Muscle layer of colon (tissue), 2 donors: ENCODE results near the gene C11orf42.
A peak's percentile ranks its signal among the peaks of the same experiment; 100 is the strongest.

Source experiments
- H3K27ac ChIP-seq: one replicate; pipeline ENCODE4 v1.7.0; 2013; ENCODE audit warnings: low read depth, mild to moderate bottlenecking, low read length, moderate library complexity
- H3K27me3 ChIP-seq, 2 donors: one replicate each; pipeline ENCODE4 v1.7.0; 2013; ENCODE audit warnings: low read length in 2 of 2, mild to moderate bottlenecking in 2 of 2; ENCODE audit not compliant: insufficient read depth in 2 of 2, control insufficient read depth in 1 of 2
- H3K36me3 ChIP-seq: one replicate; pipeline ENCODE4 v1.7.0; 2013; ENCODE audit warnings: mild to moderate bottlenecking, low read length; ENCODE audit not compliant: insufficient read depth
- H3K4me1 ChIP-seq: one replicate; pipeline ENCODE4 v1.7.0; 2013; ENCODE audit warnings: mild to moderate bottlenecking, low read length; ENCODE audit not compliant: insufficient read depth
- H3K4me3 ChIP-seq, 2 donors: one replicate each; pipeline ENCODE4 v1.7.0; 2013; ENCODE audit warnings: low read length in 2 of 2, low read depth in 1 of 2, mild to moderate bottlenecking in 1 of 2, moderate library complexity in 1 of 2
- H3K9ac ChIP-seq: one replicate; pipeline ENCODE4 v1.7.0; 2013; ENCODE audit warnings: low read length
- H3K9me3 ChIP-seq: one replicate; pipeline ENCODE4 v1.7.0; 2013; ENCODE audit warnings: mild to moderate bottlenecking, low read length
- donor health status: abdominal sarcoma.
- donor health status: Adenocarcinoma of cecum.

C11orf42 gene

GRCh38 chr11:6202041-6202440 is 3.3 kb upstream of the C11orf42 start:
- no peak overlapping the region for H3K4me3 ChIP-seq
- no peak overlapping the region for H3K27ac ChIP-seq
- no peaks in the 10 kb centered on the region for H3K27me3 ChIP-seq
- peaks cover 10% of the 10 kb centered on the region for H3K4me1 ChIP-seq
- H3K9me3 ChIP-seq: no peaks in the 10 kb centered on the region
- H3K9ac ChIP-seq: no peak overlapping the region
- peaks cover 7% of the 10 kb centered on the region for H3K36me3 ChIP-seq

- Histone ChIP-seq H3K9ac (no peak overlapping the region), H3K4me1 (peaks cover 10% of the 10 kb centered on the region), H3K27me3 (no peaks in the 10 kb centered on the region), H3K4me3 (no peak overlapping the region), H3K9me3 (no peaks in the 10 kb centered on the region), H3K27ac (no peak overlapping the region), H3K36me3 (peaks cover 14% of the 10 kb centered on the region)
These were observed 2.0 kb upstream of the C11orf42 start for GRCh38 chr11:6203327-6203726.

- peaks cover 14% of the 10 kb centered on the region for H3K36me3 ChIP-seq
- no peaks in the 10 kb centered on the region for H3K27me3 ChIP-seq
- H3K4me3 ChIP-seq: no peak overlapping the region
- peaks cover 10% of the 10 kb centered on the region for H3K4me1 ChIP-seq
- no peak overlapping the region for H3K27ac ChIP-seq
- no peak overlapping the region for H3K9ac ChIP-seq
- no peaks in the 10 kb centered on the region for H3K9me3 ChIP-seq
These were observed 651 bp upstream of the C11orf42 start for GRCh38 chr11:6204706-6205105.

- peaks cover 10% of the 10 kb centered on the region for H3K4me1 ChIP-seq
- H3K36me3 ChIP-seq: peaks cover 30% of the 10 kb centered on the region
- no peak overlapping the region for H3K4me3 ChIP-seq
- H3K27ac ChIP-seq: peak overlapping the region; percentile 44
- H3K9me3 ChIP-seq: no peaks in the 10 kb centered on the region
- no peak overlapping the region for H3K9ac ChIP-seq
- H3K27me3 ChIP-seq: no peaks in the 10 kb centered on the region
These were observed 1.3 kb downstream of the C11orf42 start for GRCh38 chr11:6206456-6207180.

- H3K4me3 ChIP-seq: no peak overlapping the region
- no peaks in the 10 kb centered on the region for H3K9me3 ChIP-seq
- H3K36me3 ChIP-seq: peaks cover 51% of the 10 kb centered on the region
- no peak overlapping the region for H3K27ac ChIP-seq
- H3K27me3 ChIP-seq: no peaks in the 10 kb centered on the region
- no peak overlapping the region for H3K9ac ChIP-seq
- peaks cover 10% of the 10 kb centered on the region for H3K4me1 ChIP-seq
These were observed 4.4 kb downstream of the C11orf42 start for GRCh38 chr11:6209801-6210200.

GRCh38 chr11:6210274-6210955 is 5.1 kb downstream of the C11orf42 start:
- Histone ChIP-seq H3K9ac (no peak overlapping the region), H3K27ac (no peak overlapping the region), H3K4me3 (no peak overlapping the region), H3K27me3 (no peaks in the 10 kb centered on the region), H3K36me3 (peaks cover 53% of the 10 kb centered on the region), H3K9me3 (no peaks in the 10 kb centered on the region), H3K4me1 (peaks cover 10% of the 10 kb centered on the region)

- Histone ChIP-seq H3K4me3 (no peak overlapping the region), H3K9me3 (no peaks in the 10 kb centered on the region), H3K27ac (no peak overlapping the region), H3K4me1 (peaks cover 6% of the 10 kb centered on the region), H3K9ac (no peak overlapping the region), H3K36me3 (peaks cover 70% of the 10 kb centered on the region), H3K27me3 (no peaks in the 10 kb centered on the region)
These were observed 9.2 kb downstream of the C11orf42 start for GRCh38 chr11:6214530-6214929.

- Histone ChIP-seq H3K9ac (no peak overlapping the region), H3K9me3 (no peaks in the 10 kb centered on the region), H3K4me3 (no peak overlapping the region), H3K27ac (no peak overlapping the region), H3K27me3 (no peaks in the 10 kb centered on the region), H3K4me1 (peaks cover 7% of the 10 kb centered on the region), H3K36me3 (peaks cover 72% of the 10 kb centered on the region)
These were observed 11.1 kb downstream of the C11orf42 start for GRCh38 chr11:6216501-6216900.

GRCh38 chr11:6217722-6218121 is 12.4 kb downstream of the C11orf42 start:
- H3K9me3 ChIP-seq: no peaks in the 10 kb centered on the region
- no peak overlapping the region for H3K9ac ChIP-seq
- H3K4me1 ChIP-seq: peaks cover 7% of the 10 kb centered on the region
- H3K4me3 ChIP-seq: no peak overlapping the region
- no peaks in the 10 kb centered on the region for H3K27me3 ChIP-seq
- no peak overlapping the region for H3K27ac ChIP-seq
- peaks cover 73% of the 10 kb centered on the region for H3K36me3 ChIP-seq

- peaks cover 7% of the 10 kb centered on the region for H3K4me1 ChIP-seq
- H3K27me3 ChIP-seq: no peaks in the 10 kb centered on the region
- H3K9ac ChIP-seq: no peak overlapping the region
- H3K36me3 ChIP-seq: peaks cover 81% of the 10 kb centered on the region
- H3K9me3 ChIP-seq: no peaks in the 10 kb centered on the region
- no peak overlapping the region for H3K27ac ChIP-seq
- H3K4me3 ChIP-seq: no peak overlapping the region
These were observed 14.0 kb downstream of the C11orf42 start for GRCh38 chr11:6219359-6219758.

GRCh38 chr11:6223854-6224253 is 18.5 kb downstream of the C11orf42 start:
- Histone ChIP-seq H3K27ac (no peak overlapping the region), H3K4me3 (no peak overlapping the region), H3K27me3 (no peaks in the 10 kb centered on the region), H3K4me1 (peaks cover 19% of the 10 kb centered on the region), H3K9me3 (no peaks in the 10 kb centered on the region), H3K36me3 (peaks cover 50% of the 10 kb centered on the region), H3K9ac (no peak overlapping the region)

GRCh38 chr11:6224421-6224820 is 19.1 kb downstream of the C11orf42 start:
- Histone ChIP-seq H3K9ac (no peak overlapping the region), H3K36me3 (peaks cover 45% of the 10 kb centered on the region), H3K4me3 (no peak overlapping the region), H3K27ac (no peak overlapping the region), H3K4me1 (peaks cover 14% of the 10 kb centered on the region), H3K27me3 (no peaks in the 10 kb centered on the region), H3K9me3 (no peaks in the 10 kb centered on the region)
